Measurements from ENCODE around the gene ZMYM3.

ZMYM3 gene

GRCh38 chrX:71253253-71254091 is 468 bp downstream of the ZMYM3 start:
- peak; percentile 40 for DNase-seq (ENCODE audit: low spot score)

DNA sequence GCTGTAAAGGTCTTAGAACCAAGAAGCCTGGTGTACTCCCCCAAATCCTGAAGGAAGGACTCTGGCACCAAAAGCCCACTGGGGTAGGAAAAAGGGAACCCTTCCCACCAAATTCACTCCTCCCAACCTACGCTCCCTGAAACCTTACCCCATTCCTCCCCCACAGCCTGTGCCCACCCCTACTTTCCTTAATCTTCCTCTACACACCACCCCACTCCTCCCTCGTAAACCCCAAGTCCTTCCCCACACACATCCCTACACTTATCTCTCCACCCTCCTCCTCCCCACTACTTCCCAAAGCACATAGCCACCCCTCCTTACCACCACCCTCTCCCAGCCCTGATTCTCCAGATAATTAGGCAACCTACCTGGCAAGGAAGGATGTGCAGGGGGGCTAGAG is 1.7 kb downstream of the ZMYM3 start:
- DNase-seq (ENCODE audit: low spot score): no peak

GRCh38 chrX:71251466-71251973 is 2.4 kb downstream of the ZMYM3 start:
- DNase-seq (ENCODE audit: low spot score): no peak

- no peak for DNase-seq (ENCODE audit: low spot score)
Observed at GRCh38 chrX:71250841-71251240, 3.1 kb downstream of the ZMYM3 start.

DNA sequence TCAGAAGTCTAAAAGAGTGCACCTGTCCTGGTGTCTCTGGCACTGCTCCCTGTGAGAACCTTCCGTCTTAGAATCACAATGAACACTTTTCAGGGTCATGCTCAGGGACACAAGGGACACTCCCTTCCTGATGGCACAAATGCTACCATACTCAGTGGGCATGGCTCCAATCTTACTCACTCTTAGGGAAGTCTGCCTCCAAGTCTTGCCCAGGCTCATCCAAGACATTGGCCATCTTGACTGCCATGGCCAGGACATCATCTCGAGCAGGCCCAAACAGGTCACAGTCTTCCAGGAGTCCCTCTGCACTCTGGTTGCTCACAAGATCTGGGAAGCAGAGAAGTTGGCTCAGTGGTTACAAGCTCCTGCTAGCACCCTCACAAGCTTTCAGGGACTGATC is 8.8 kb downstream of the ZMYM3 start:
- no peak for DNase-seq (ENCODE audit: low spot score)

- DNase-seq (ENCODE audit: low spot score): no peak
Observed at GRCh38 chrX:71244359-71245128, 9.4 kb downstream of the ZMYM3 start.

GRCh38 chrX:71241301-71241700 is 12.6 kb downstream of the ZMYM3 start:
- no peak for DNase-seq (ENCODE audit: low spot score)

GRCh38 chrX:71239781-71240180 is 14.2 kb downstream of the ZMYM3 start:
- DNase-seq (ENCODE audit: low spot score): no peak

GRCh38 chrX:71236836-71237235 is 17.1 kb downstream of the ZMYM3 start:
- DNase-seq (ENCODE audit: low spot score): no peak

DNA sequence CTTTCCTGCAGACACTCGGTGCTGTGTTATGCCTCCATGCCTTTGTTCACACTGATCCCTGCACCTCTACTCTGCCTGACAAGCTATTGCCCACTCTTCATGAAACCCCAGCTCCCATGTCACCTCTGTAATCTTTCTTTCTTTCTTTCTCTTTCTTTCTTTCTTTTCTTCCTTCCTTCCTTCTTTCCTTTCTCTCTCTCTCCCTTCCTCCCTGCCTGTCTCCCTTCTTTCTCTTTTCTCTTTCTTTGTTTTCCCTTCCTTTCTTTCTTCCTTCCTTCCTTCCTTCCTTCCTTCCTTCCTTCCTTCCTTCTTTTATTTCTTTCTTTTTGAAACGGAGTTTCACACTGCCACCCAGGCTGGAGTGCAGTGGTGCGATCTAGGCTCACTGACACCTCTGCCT is 18.5 kb downstream of the ZMYM3 start:
- DNase-seq (ENCODE audit: low spot score): no peak

DNA sequence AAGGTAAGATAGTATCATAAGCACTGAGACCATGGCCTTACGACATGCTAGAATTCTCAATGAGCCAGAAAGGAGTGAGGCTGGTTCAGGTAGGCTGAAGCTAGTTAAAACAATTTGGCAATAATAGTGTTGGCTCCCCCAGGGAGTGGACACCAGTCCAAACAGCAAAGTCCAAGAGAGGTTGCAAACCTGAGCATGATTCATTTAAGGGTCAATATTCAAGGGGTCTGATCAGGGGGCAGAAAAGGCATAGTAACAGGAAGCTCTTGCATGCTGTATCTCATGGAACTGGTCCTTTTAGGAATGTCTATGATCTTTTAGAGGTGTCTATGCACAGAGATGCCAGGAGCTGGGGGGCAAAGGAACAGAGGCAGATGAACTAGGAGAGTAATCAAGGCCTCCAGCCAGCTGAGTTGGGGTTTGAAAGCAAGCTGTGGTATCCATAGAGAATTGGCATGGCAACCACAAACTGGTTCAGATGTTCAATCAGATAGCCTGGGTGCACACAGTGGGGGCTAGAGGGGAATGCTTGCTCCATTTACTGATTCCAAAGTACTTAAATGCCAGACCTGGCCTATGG is 25.8 kb downstream of the ZMYM3 start:
- DNase-seq (ENCODE audit: low spot score): no peak

GRCh38 chrX:71227370-71228062 is 26.4 kb downstream of the ZMYM3 start:
- DNase-seq (ENCODE audit: low spot score): no peak

DNA sequence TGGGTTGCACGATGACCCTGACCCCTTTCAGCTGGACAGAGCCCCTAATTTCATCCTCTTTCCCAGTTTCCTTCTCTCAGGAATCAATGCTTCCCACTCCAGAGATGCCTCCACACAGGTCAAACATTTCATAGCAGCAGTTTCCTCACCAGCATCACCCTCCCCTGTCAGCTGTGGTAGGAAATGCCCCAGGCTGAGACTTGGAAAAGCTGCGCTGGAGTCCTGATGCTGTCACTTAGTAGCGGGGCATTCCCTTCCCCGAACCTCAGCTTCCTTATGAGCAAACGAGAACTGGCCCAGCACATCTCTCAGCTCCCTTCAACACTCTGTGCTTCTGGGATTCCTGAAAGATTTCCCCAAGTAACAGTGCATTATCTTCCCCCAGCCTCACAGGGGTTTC is 28.3 kb downstream of the ZMYM3 start:
- DNase-seq (ENCODE audit: low spot score): no peak

- DNase-seq (ENCODE audit: low spot score): no peak
Observed at GRCh38 chrX:71225009-71225408, 28.9 kb downstream of the ZMYM3 start.

DNA sequence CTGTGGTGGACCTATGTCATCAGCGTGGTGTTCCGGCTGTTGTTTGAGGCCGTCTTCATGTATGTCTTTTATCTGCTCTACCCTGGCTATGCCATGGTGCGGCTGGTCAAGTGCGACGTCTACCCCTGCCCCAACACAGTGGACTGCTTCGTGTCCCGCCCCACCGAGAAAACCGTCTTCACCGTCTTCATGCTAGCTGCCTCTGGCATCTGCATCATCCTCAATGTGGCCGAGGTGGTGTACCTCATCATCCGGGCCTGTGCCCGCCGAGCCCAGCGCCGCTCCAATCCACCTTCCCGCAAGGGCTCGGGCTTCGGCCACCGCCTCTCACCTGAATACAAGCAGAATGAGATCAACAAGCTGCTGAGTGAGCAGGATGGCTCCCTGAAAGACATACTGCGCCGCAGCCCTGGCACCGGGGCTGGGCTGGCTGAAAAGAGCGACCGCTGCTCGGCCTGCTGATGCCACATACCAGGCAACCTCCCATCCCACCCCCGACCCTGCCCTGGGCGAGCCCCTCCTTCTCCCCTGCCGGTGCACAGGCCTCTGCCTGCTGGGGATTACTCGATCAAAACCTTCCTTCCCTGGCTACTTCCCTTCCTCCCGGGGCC is 29.7 kb downstream of the ZMYM3 start:
- DNase-seq (ENCODE audit: low spot score): no peak

GRCh38 chrX:71222929-71223328 is 31.0 kb downstream of the ZMYM3 start, which contains the start of gene GJB1:
TSS of gene GJB1 (plus strand) at chrX:71223224. CDS start at chrX:71223708, 484 bp downstream.
- no peak for DNase-seq (ENCODE audit: low spot score)

DNA sequence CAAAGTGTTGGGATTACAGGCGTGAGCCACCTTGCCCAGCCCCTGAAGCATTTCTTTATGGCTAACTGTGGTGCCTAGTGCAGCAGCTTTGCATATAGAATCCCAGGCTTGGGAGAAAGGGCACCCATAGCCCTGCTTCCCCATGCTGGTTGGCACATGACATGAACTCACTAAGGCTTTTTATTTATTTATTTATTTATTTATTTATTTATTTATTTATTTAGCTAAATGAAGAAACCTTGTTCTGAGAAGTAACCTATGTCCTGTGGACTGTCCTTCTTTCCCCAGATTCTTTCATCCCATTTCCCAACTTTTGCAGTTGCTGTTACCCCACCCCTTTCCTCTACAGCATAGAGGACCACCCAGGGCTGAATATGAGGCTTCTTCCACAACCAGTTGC is 32.8 kb downstream of the ZMYM3 start:
- DNase-seq (ENCODE audit: low spot score): no peak

GRCh38 chrX:71217298-71217697 is 36.6 kb downstream of the ZMYM3 start:
- DNase-seq (ENCODE audit: low spot score): no peak

- no peak for DNase-seq (ENCODE audit: low spot score)
Observed at GRCh38 chrX:71216485-71216884, 37.5 kb downstream of the ZMYM3 start.

GRCh38 chrX:71215338-71215912 is 38.5 kb downstream of the ZMYM3 start:
- no peak for DNase-seq (ENCODE audit: low spot score)

DNA sequence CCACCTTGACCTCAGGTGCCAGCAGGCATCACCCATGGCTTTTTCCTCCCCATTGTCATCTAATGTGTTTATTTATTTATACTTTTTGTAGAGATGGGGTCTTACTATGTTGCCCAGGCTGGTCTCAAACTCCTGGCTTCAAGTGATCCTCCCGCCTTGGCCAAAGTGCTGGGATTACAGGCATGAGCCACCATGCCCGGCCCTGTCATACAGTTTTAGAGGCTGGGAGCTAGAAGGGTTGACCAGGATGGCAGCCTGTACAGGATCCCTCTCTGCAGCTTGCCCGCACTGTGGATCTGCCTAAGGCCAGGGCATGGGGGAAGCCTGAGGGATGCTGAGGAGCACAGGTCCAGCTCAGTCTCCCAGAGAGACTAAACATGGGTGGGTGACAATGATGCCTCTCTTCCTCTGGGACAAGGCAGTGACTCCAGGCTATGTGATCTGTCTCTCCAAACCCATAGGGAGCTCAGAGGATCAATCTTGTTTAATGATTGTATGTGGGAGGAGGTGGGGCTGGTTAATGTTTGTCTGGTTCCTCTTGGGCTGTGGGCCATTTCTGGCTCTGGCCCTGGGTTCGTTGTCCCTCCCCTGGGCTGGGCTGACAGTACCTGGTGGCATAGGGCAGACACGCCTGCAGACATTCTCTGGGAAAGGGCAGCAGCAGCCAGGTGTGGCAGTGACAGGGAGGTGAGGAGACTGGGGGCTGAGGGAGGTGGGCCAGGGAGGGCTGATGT is 39.2 kb downstream of the ZMYM3 start:
- no peak for DNase-seq (ENCODE audit: low spot score)
